Stimulated activated CD8-positive, alpha-beta memory T cell treated with anti-CD3 and anti-CD28 coated beads, Interleukin-7, amount 100 ng/mL, for 24 hours (primary cell): ENCODE measurements around the gene CD84.
"Not testable (repeated sequence)": the region's sequence is repeated elsewhere in the genome, so short reads cannot be mapped to it uniquely, and the experiment has no call there.

Experiments
- DNase-seq: peaks from one replicate; pipeline ENCODE4 v3.0.0-alpha.2; 2020; ENCODE audit warnings: low read depth

The CD84 gene

DNA sequence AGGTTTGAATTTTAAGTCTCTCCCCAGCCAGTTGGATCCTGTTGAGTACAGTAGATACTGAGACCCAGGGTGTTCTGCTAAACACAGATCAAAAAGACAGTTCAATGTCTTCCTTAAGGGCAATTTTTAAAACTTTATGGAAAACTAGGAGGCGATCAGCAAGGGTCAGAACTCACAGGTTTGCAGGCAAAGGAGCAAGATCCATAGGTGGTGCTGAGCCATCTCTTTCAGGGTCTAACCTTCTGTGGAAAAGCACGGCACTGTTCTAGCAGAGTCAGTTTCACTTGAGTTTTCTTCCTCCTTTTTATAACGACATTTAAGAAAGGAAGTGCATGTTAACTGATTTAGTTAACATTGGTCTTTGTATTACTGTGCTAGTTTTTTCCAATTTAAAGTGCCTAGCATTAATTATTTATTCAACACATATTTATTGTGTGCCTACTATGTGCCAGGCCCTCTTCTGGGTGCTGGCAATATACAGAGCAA is at the start of gene CD84:
TSS of gene CD84 (minus strand) at position 281 of the 486 bp plus-strand sequence. CDS start at position 222, 59 bp downstream.
- no peak for DNase-seq

- no peak for DNase-seq
Measured at GRCh38 chr1:160628799-160629263, 49.5 kb upstream of the CD84 start.

- not testable (repeated sequence) for DNase-seq
Measured at GRCh38 chr1:160627677-160628289, 48.5 kb upstream of the CD84 start.

DNA sequence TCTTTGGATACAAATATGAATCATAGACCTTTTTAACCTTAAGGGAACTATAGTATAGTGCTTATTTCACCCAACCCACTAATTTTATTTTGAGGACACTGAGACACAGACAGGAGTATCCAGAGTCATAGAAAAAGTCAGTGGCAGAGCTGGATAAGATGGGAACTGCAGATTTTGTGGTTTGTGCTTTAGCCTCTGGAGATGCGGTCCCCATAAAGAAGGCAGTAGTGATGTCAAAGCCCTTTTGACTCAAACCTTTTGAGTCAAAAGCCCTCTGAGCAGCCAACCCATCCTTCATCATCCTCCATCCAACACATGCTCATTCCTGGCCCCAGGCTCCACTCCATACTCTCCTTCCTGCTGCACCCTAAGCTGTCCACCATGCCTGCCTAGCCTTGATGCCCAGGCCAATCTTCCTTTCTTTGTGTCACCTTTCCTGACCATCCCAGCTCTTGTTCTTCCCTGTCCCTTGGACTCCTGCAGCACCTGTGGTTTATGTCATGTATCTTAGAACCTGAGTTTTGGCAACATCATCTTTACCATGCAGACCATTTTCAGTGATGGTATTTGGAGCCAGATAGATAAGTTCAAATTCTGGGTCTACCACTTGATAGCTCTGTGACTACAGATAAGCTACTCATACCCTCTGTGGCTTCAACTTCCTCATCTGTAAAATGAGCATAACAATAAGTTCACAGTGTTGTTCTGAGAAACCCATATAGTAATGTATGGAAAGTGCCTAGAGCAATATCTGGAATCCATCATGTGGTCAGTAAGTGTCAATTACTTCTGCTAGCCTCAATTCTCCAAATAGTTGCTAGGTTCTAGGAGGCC is 47.4 kb upstream of the CD84 start:
- no peak for DNase-seq

DNA sequence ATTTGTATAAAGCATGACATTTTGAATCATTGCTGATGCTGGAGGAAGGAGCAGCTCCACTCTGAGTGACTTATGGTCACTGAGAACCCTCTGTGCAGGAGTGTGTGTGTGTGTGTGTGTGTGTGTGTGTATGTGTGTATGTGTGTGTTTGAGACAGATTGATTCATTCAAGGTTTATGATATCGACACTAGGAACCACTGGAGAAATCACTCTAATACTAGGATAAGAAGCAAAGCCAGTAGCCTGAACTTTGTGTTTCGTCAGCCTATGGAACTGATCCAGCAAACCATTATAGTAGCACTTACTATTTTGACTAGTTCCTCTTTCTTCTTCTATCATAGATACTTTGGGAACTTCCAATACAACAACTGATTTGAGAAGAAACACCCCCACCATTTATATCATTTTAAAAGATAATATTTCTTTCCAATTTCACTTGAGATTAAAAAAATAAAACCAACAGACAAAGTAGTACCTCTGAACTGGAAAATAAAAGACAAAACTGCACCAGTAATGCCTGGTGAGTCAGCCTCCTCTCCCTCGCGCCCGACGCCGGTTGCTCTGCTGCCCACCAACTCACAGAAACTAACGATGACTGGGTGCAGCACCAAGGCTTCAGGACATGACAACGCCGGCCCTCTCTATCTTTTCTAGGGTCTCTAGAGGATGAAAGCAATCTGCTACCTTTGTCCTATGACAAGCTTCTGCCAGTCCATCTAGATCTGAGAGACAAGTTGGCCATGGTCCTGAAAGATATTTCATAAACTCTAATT is 46.6 kb upstream of the CD84 start:
- no peak for DNase-seq

DNA sequence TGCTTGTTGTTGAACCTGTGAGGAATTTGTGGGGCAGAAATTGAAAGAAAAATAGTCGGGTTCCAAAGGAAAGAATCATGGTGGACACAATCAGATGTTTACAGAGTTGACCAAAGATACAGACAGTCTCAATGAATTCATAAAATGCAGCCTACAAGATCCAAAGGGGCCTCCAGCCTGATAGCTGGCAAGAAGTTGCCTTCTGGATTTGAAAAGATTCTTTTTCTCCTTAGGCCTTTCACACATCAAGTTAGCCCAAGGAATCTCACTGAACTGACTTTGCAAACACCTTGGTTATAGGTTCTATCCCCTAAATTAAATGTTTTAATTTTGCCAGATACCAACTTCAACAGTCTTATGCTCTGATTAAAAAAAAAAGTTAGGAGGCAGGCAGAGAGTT is 46.0 kb upstream of the CD84 start:
- no peak for DNase-seq

DNA sequence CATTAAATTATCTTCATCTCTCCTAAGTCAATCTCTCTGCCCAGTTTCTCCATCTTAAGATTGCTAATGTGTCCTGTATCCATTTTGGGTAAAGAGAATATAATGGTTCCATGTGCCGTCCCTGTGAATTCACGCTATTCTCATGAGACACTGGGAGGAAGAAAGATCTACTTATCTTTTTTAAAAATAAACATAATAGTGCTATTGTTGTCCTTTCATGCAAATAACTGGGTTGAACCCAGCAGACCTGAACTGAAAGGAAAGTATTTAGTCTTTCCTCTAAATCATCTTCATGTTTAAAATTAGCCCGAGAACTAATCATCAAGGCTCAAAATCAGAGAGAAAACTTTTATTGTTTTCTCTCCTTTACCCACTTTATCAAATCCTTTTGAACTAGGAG is 45.2 kb upstream of the CD84 start:
- no peak for DNase-seq

GRCh38 chr1:160623862-160624261 is 44.6 kb upstream of the CD84 start:
- no peak for DNase-seq

- no peak for DNase-seq
Measured at GRCh38 chr1:160623227-160623633, 43.9 kb upstream of the CD84 start.

GRCh38 chr1:160622501-160623226 is 43.4 kb upstream of the CD84 start:
- DNase-seq = no peak

GRCh38 chr1:160621633-160622413 is 42.5 kb upstream of the CD84 start:
- DNase-seq = no peak

DNA sequence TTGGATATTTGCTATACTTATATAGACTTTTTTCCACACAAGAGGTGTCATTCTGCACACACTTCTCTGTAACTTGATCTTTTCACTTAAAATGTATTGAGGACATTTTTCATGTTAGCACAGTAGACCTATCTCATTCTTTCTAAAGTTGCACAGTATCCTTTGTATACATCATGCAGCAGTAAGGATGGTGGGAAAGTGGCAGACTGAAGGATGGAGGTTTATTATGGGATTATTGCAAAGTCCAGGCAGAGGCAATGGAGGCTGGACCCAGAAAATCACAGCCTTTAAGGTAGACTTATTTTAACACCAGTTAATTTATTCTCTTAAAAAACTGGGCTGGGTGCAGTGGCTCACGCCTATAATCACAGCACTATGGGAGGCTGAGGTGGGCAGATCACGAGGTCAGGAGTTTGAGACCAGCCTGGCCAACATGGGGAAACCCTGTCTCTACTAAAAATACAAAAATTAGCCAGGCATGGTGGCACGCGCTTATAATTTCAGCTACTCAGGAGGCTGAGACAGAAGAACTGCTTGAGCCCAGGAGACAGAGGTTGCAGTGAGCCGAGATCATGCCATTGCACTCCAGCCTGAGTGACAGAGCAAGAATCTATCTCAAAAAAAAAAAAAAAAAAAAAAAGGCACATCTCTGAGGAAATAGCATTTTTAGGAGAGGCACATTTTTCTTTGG is 41.8 kb upstream of the CD84 start:
- no peak for DNase-seq

DNA sequence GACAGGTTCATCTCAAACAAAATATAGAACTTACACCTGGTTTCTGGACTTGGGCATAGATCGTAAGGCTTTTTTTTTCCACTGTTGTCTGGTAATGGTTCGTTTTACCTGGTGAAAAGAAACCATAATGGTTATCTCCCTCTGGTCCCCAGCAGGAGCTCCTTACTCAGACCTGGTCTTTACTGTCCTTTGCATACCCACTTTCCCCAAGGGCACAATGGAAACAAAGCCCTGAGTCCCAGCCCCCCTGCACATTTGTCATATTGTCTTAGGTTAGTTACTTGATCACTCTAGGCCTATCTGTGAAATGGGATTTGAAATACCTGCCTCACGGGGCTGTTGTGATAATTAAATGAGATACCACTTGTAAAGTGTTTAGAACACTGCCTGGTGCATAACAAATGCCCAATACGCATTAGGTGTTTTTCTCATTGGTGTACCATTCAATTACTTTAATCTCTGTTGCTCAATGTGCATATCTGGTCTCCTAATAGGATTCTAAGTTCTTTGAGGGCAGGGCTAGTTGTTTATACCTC is 40.5 kb upstream of the CD84 start:
- no peak for DNase-seq

GRCh38 chr1:160618763-160619274 is 39.5 kb upstream of the CD84 start:
- DNase-seq = no peak

- no peak for DNase-seq
Measured at GRCh38 chr1:160618327-160618726, 39.0 kb upstream of the CD84 start.

GRCh38 chr1:160615660-160616059 is 36.4 kb upstream of the CD84 start:
- DNase-seq = no peak

GRCh38 chr1:160614410-160614809 is 35.1 kb upstream of the CD84 start:
- DNase-seq = no peak

DNA sequence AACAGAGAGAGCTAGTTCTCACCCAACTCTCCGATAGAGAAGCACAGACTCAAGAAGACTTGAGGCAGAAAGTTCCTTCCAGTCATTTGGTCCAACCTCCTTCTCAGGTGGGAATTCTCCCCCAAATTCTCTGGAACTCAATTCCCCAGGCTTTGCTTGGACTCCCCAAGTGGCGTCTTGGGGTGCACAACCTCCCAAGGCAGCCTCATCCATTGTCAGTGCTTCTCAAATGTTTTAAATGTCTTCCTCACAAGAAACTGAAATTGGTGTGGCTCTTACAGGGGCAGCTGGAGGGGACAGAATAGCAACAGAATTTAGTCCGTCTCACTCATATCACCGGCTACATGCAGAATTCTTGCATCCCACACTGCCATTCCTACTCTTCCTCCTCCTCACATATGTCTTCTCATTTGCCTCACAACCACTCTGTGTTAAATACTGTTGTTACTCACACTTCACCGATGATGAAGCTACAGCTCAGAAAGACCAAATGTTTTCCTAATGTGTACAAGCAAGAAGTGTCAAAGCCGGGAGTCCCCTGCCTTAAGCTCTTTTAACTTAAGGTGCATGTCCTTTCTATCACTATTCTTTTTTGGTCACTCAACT is 33.4 kb upstream of the CD84 start:
- DNase-seq = no peak

GRCh38 chr1:160610569-160611242 is 31.4 kb upstream of the CD84 start:
- no peak for DNase-seq
